ENCODE results near the gene EVA1A. TPM values are rescaled to one million over a fixed set of nuclear protein-coding genes. Genes with fewer than 3 reads are reported as not detected.

Gene EVA1A
- total RNA-seq, 4 donors from 2014 or later: 1.3 to 1.6 TPM; not detected in 2

GRCh38 chr2:75560022-75560767 lies 544 bp downstream of the EVA1A start:
- Histone ChIP-seq H3K36me3 (no peaks in the 10 kb centered on the region), H3K9me3 (no peaks in the 10 kb centered on the region), H3K4me3 (peak overlapping the region; percentile 34 to 70 (median 56)), H3K4me1 (peaks cover 0 to 23% (median 0%) of the 10 kb centered on the region in 4 donors), H3K27me3 (peaks cover 0 to 9% of the 10 kb centered on the region in 2 donors), H3K27ac (peak overlapping the region in 2 of 4 donors; percentile 28 to 54)
- DNase-seq (ENCODE audit: low spot score in 2 of 2): no peak
- 0 to 3% methylated on average over 28 to 37 of the region's 43 CpGs for WGBS, 2 donors
- TF ChIP-seq CTCF (IDR thresholded peaks at IDR 0.05): peak in 1 of 5 experiments; percentile 20
- no peak for TF ChIP-seq EP300 (IDR thresholded peaks at IDR 0.05)

DNA sequence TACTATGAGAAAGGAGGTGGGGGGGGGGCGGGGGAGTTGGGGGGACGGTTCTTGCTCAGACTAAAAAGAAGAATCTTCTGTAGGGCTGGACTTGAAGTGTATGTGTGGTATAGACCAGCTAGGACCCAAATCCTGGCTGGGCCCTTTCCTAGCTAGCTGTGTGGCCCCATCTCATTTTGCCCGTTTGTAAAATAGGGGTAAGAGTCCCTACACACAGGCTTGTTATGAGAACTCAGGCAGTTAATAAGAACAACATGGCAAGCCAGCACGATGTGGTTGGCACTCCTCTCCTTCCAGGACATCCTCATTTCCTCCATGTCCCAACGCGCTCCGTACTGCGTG lies 1.1 kb downstream of the EVA1A start:
- WGBS, 2 donors: 21 to 25% methylated on average over 8 of the region's 8 CpGs

GRCh38 chr2:75558786-75559679 lies 1.7 kb downstream of the EVA1A start:
- H3K27ac ChIP-seq: no peak overlapping the region
- H3K27me3 ChIP-seq: peaks cover 0 to 9% of the 10 kb centered on the region in 2 donors
- DNase-seq (ENCODE audit: low spot score in 2 of 2): no peak
- 81 to 85% methylated on average over 9 of the region's 9 CpGs for WGBS, 2 donors
- H3K9me3 ChIP-seq: no peaks in the 10 kb centered on the region
- TF ChIP-seq EP300 (IDR thresholded peaks at IDR 0.05): no peak
- no peak for TF ChIP-seq POLR2A (IDR thresholded peaks at IDR 0.05)
- H3K4me1 ChIP-seq: peaks cover 0 to 23% (median 0%) of the 10 kb centered on the region in 4 donors
- H3K36me3 ChIP-seq: no peaks in the 10 kb centered on the region
- H3K4me3 ChIP-seq: no peak overlapping the region

More for the DNA sequence above, 1.1 kb downstream of the EVA1A start:
- peaks cover 0 to 23% (median 0%) of the 10 kb centered on the region in 4 donors for H3K4me1 ChIP-seq
- DNase-seq (ENCODE audit: low spot score in 2 of 2): no peak
- no peaks in the 10 kb centered on the region for H3K9me3 ChIP-seq
- H3K27me3 ChIP-seq: peaks cover 0 to 9% of the 10 kb centered on the region in 2 donors
- H3K27ac ChIP-seq: no peak overlapping the region
- H3K36me3 ChIP-seq: no peaks in the 10 kb centered on the region
- H3K4me3 ChIP-seq: peak overlapping the region in 3 of 4 donors; percentile 50 to 70 (median 61)
- TF ChIP-seq POLR2A (IDR thresholded peaks at IDR 0.05): no peak
- no peak for TF ChIP-seq CTCF (IDR thresholded peaks at IDR 0.05)
- TF ChIP-seq EP300 (IDR thresholded peaks at IDR 0.05): no peak

- WGBS, 2 donors: 95 to 98% methylated on average over 6 of the region's 6 CpGs
- H3K27ac ChIP-seq: no peak overlapping the region
- DNase-seq (ENCODE audit: low spot score in 2 of 2): no peak
- H3K27me3 ChIP-seq: peaks cover 0 to 9% of the 10 kb centered on the region in 2 donors
- no peak overlapping the region for H3K4me3 ChIP-seq
- H3K36me3 ChIP-seq: no peaks in the 10 kb centered on the region
- no peak for TF ChIP-seq POLR2A (IDR thresholded peaks at IDR 0.05)
- peaks cover 0 to 23% (median 0%) of the 10 kb centered on the region in 4 donors for H3K4me1 ChIP-seq
- H3K9me3 ChIP-seq: no peaks in the 10 kb centered on the region
Observed at GRCh38 chr2:75558136-75558535, 2.6 kb downstream of the EVA1A start.

DNA sequence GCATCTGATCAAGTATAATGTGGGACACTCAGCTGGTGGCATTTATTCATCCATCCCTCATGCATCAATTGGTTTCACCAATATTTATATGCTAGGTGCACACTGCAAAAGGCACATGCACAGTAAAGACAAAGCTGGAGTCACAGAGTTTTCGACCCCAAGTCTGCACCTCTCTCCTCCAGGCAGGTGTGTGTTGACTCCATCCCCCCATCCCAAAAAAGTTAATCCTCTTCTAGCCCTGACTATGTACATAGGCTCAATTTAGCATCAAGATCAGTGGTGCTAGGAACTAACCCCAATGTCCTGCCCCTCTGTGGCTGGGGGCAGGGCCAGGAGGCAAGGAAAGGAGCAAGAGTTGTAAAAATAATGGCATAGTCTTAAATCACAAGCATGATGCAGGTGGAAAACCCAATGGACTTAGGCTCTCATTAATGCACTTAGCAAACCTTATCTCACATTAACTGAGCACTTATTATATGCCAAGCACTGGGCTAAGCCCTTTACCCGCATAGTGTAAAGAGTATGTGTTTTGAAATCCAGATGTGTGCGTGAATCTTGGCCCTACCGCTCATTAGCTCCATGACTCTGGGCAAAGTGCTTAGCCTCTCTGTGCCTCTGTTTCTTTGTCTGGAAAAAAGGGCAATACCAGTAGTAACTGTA lies 3.1 kb downstream of the EVA1A start:
- Histone ChIP-seq H3K4me1 (peaks cover 0 to 23% (median 0%) of the 10 kb centered on the region in 4 donors), H3K4me3 (no peak overlapping the region), H3K27ac (no peak overlapping the region), H3K9me3 (no peaks in the 10 kb centered on the region), H3K36me3 (no peaks in the 10 kb centered on the region), H3K27me3 (peaks cover 0 to 9% of the 10 kb centered on the region in 2 donors)
- DNase-seq (ENCODE audit: low spot score in 2 of 2): no peak
- WGBS, 2 donors: 96 to 100% methylated on average over 4 of the region's 4 CpGs
- TF ChIP-seq POLR2A (IDR thresholded peaks at IDR 0.05) (no peak), CTCF (IDR thresholded peaks at IDR 0.05) (no peak), EP300 (IDR thresholded peaks at IDR 0.05) (no peak)

All from tibial nerve (tissue), 4 donors.